Ectodermal cell (in vitro differentiated cells): ENCODE data around the gene SNX1.
"Not testable (repeated sequence)": the region's sequence is repeated elsewhere in the genome, so short reads cannot be mapped to it uniquely, and the experiment has no call there.

Source experiments
- H3K27ac ChIP-seq: 2 replicates; pipeline ENCODE4 v1.7.0; 2013; ENCODE audit warnings: mild to moderate bottlenecking, low read depth, low read length; ENCODE audit not compliant: insufficient read depth, poor library complexity, severe bottlenecking
- H3K27me3 ChIP-seq: 2 replicates; pipeline ENCODE4 v1.7.0; 2013; ENCODE audit warnings: mild to moderate bottlenecking, low read length; ENCODE audit not compliant: insufficient read depth, control insufficient read depth, poor library complexity, severe bottlenecking
- H3K36me3 ChIP-seq: one replicate; pipeline ENCODE4 v1.7.0; 2013; ENCODE audit warnings: low read length; ENCODE audit not compliant: control insufficient read depth, insufficient read depth
- H3K4me1 ChIP-seq: one replicate; pipeline ENCODE4 v1.7.0; 2013; ENCODE audit warnings: low read length; ENCODE audit not compliant: control insufficient read depth, insufficient read depth
- H3K4me3 ChIP-seq: 2 replicates; pipeline ENCODE4 v1.7.0; 2013; ENCODE audit warnings: low read depth, low read length, control low read depth; ENCODE audit not compliant: insufficient read depth
- H3K9me3 ChIP-seq: 2 replicates; pipeline ENCODE4 v1.7.0; 2013; ENCODE audit warnings: mild to moderate bottlenecking, low read length, moderate library complexity; ENCODE audit not compliant: control insufficient read depth
- WGBS, 2 experiments: methylation state at CpG; one replicate each; pipeline ENCODE4 v1.1.7; 2013; ENCODE audit warnings: missing lambda C conversion rate in 2 of 2; 5-methylcytosine and 5-hydroxymethylcytosine counted together

Gene SNX1

GRCh38 chr15:64099379-64099778 is 3.6 kb downstream of the SNX1 start:
- Histone ChIP-seq H3K4me3 (no peak overlapping the region), H3K27me3 (no peaks in the 10 kb centered on the region), H3K4me1 (peaks cover 9% of the 10 kb centered on the region), H3K36me3 (no peaks in the 10 kb centered on the region), H3K9me3 (no peaks in the 10 kb centered on the region), H3K27ac (no peak overlapping the region)
- 89 to 92% methylated on average over 1 to 2 of the region's 2 CpGs for WGBS, 2 experiments

GRCh38 chr15:64100958-64101357 is 5.2 kb downstream of the SNX1 start:
- no peak overlapping the region for H3K4me3 ChIP-seq
- no peaks in the 10 kb centered on the region for H3K36me3 ChIP-seq
- no peaks in the 10 kb centered on the region for H3K27me3 ChIP-seq
- H3K27ac ChIP-seq = no peak overlapping the region
- no peaks in the 10 kb centered on the region for H3K9me3 ChIP-seq
- 89 to 92% methylated on average over 2 of the region's 2 CpGs for WGBS, 2 experiments
- H3K4me1 ChIP-seq = peaks cover 7% of the 10 kb centered on the region

GRCh38 chr15:64102497-64102896 is 6.7 kb downstream of the SNX1 start:
- Histone ChIP-seq H3K27ac (no peak overlapping the region), H3K9me3 (no peaks in the 10 kb centered on the region), H3K4me3 (no peak overlapping the region), H3K36me3 (no peaks in the 10 kb centered on the region), H3K4me1 (peaks cover 2% of the 10 kb centered on the region), H3K27me3 (no peaks in the 10 kb centered on the region)
- 69 to 75% methylated on average over 2 of the region's 2 CpGs for WGBS, 2 experiments

GRCh38 chr15:64105113-64105704 is 9.4 kb downstream of the SNX1 start:
- Histone ChIP-seq H3K4me1 (no peaks in the 10 kb centered on the region), H3K4me3 (no peak overlapping the region), H3K27ac (no peak overlapping the region), H3K27me3 (no peaks in the 10 kb centered on the region), H3K9me3 (no peaks in the 10 kb centered on the region), H3K36me3 (no peaks in the 10 kb centered on the region)
- 93 to 97% methylated on average over 9 of the region's 9 CpGs for WGBS, 2 experiments

GRCh38 chr15:64107337-64107736 is 11.6 kb downstream of the SNX1 start:
- no peaks in the 10 kb centered on the region for H3K9me3 ChIP-seq
- H3K36me3 ChIP-seq = no peaks in the 10 kb centered on the region
- peaks cover 8% of the 10 kb centered on the region for H3K4me1 ChIP-seq
- 86% methylated on average over 1 of the region's 1 CpG for WGBS, 2 experiments
- H3K4me3 ChIP-seq = no peak overlapping the region
- H3K27ac ChIP-seq = no peak overlapping the region
- H3K27me3 ChIP-seq = no peaks in the 10 kb centered on the region

- not testable (repeated sequence) for H3K36me3 ChIP-seq, H3K9me3 ChIP-seq, H3K27ac ChIP-seq, H3K4me1 ChIP-seq, H3K4me3 ChIP-seq, H3K27me3 ChIP-seq
- WGBS, 2 experiments = 94 to 96% methylated on average over 4 of the region's 4 CpGs
Measured at GRCh38 chr15:64110108-64110701, 14.4 kb downstream of the SNX1 start.

GRCh38 chr15:64110950-64111678 is 15.3 kb downstream of the SNX1 start:
- H3K27ac ChIP-seq = no peak overlapping the region
- 93 to 97% methylated on average over 1 to 3 of the region's 3 CpGs for WGBS, 2 experiments
- H3K36me3 ChIP-seq = peaks cover 7% of the 10 kb centered on the region
- peaks cover 8% of the 10 kb centered on the region for H3K4me1 ChIP-seq
- H3K4me3 ChIP-seq = no peak overlapping the region
- H3K27me3 ChIP-seq = no peaks in the 10 kb centered on the region
- H3K9me3 ChIP-seq = no peaks in the 10 kb centered on the region

- Histone ChIP-seq H3K27me3 (no peaks in the 10 kb centered on the region), H3K4me3 (no peak overlapping the region), H3K36me3 (peaks cover 7% of the 10 kb centered on the region), H3K4me1 (peaks cover 8% of the 10 kb centered on the region), H3K9me3 (no peaks in the 10 kb centered on the region), H3K27ac (no peak overlapping the region)
- 88% methylated on average over 3 of the region's 3 CpGs for WGBS, 2 experiments
Measured at GRCh38 chr15:64111679-64112050, 15.9 kb downstream of the SNX1 start.

GRCh38 chr15:64112073-64112772 is 16.4 kb downstream of the SNX1 start:
- Histone ChIP-seq H3K27me3 (no peaks in the 10 kb centered on the region), H3K36me3 (peaks cover 7% of the 10 kb centered on the region), H3K4me3 (no peak overlapping the region), H3K27ac (no peak overlapping the region), H3K4me1 (peaks cover 8% of the 10 kb centered on the region), H3K9me3 (no peaks in the 10 kb centered on the region)
- 86 to 90% methylated on average over 4 of the region's 4 CpGs for WGBS, 2 experiments

GRCh38 chr15:64112904-64113303 is 17.1 kb downstream of the SNX1 start:
- H3K4me3 ChIP-seq = no peak overlapping the region
- 95 to 96% methylated on average over 1 of the region's 1 CpG for WGBS, 2 experiments

More at GRCh38 chr15:64112904-64113303, 17.1 kb downstream of the SNX1 start:
- H3K36me3 ChIP-seq = peaks cover 13% of the 10 kb centered on the region
- H3K9me3 ChIP-seq = no peaks in the 10 kb centered on the region
- no peak overlapping the region for H3K27ac ChIP-seq
- no peaks in the 10 kb centered on the region for H3K27me3 ChIP-seq
- H3K4me1 ChIP-seq = peaks cover 8% of the 10 kb centered on the region
